GM12891 (cell line): Measurements from ENCODE around the gene VWF.

Experiments used
- PAX5 ChIP-seq: IDR thresholded peaks from 2 replicates; pipeline ENCODE4 v1.6.1; 2011; ENCODE audit warnings: low read length, moderate library complexity, mild to moderate bottlenecking; ENCODE audit not compliant: insufficient read depth, severe bottlenecking
- POLR2A ChIP-seq: IDR thresholded peaks from 2 replicates; pipeline ENCODE4 v1.6.1; 2011; ENCODE audit warnings: low read depth, low read length, control low read depth
- POLR2AphosphoS5 ChIP-seq: IDR thresholded peaks from 2 replicates; pipeline ENCODE4 v1.6.1; 2011; ENCODE audit warnings: low read depth, low read length, control low read depth
- POU2F2 ChIP-seq: IDR thresholded peaks from 2 replicates; pipeline ENCODE4 v1.6.1; 2011; ENCODE audit warnings: low read depth, mild to moderate bottlenecking, control low read depth, low read length, moderate library complexity
- SPI1 ChIP-seq: IDR thresholded peaks from 2 replicates; pipeline ENCODE4 v1.6.1; 2011; ENCODE audit warnings: low read depth, low read length, control low read depth
- TAF1 ChIP-seq: IDR thresholded peaks from 2 replicates; pipeline ENCODE4 v1.6.1; 2011; ENCODE audit warnings: low read depth, low read length, control low read depth

DNA sequence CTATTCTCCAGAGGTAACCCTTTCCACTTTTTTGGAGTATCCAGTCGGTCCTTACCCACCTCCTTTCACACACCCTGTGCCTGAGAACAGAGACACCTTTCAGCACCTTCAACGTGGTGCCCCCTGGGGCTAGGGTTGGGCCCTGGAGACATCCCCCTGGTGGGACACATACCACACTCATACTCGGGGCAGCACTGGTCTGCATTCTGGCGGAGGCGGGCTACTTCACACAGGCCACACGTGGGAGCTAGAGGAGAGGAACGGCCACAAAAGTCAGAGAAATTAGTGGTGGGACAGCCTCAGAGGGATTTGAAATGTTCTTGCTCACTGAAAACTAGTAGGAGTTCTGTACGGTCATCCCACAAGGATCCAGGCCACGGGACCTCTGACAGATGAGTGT, 139.6 kb downstream of the VWF start:
- TF ChIP-seq POLR2AphosphoS5 (no peak), POLR2A (no peak), PAX5 (no peak), SPI1 (no peak), TAF1 (no peak), POU2F2 (no peak)
